Skeletal muscle cell (primary cell): Measurements from ENCODE around the gene SMIM5.

Experiments used
- DNase-seq: peaks from one replicate; pipeline ENCODE4 v3.0.0-alpha.2; 2010; ENCODE audit warnings: low read depth
- H3K4me3 ChIP-seq: 2 replicates; pipeline ENCODE4 v1.5.1; 2011; ENCODE audit warnings: low read depth, mild to moderate bottlenecking, control low read depth, low read length, moderate library complexity

The SMIM5 gene

GRCh38 chr17:75601057-75601987, 31.9 kb upstream of the SMIM5 start:
- no peak overlapping the region for H3K4me3 ChIP-seq
- no peak for DNase-seq

GRCh38 chr17:75602644-75603043, 30.6 kb upstream of the SMIM5 start:
- DNase-seq, result no peak
- H3K4me3 ChIP-seq, result no peak overlapping the region

GRCh38 chr17:75603123-75603522, 30.1 kb upstream of the SMIM5 start:
- DNase-seq, result no peak
- H3K4me3 ChIP-seq, result no peak overlapping the region

GRCh38 chr17:75604034-75604695, 29.1 kb upstream of the SMIM5 start:
- no peak overlapping the region for H3K4me3 ChIP-seq
- DNase-seq, result no peak

GRCh38 chr17:75605790-75606189, 27.4 kb upstream of the SMIM5 start:
- no peak overlapping the region for H3K4me3 ChIP-seq
- DNase-seq, result no peak

- no peak overlapping the region for H3K4me3 ChIP-seq
- DNase-seq, result no peak
These were observed 26.1 kb upstream of the SMIM5 start for GRCh38 chr17:75607086-75607485.

GRCh38 chr17:75610103-75610984, 22.9 kb upstream of the SMIM5 start:
- H3K4me3 ChIP-seq, result no peak overlapping the region
- no peak for DNase-seq

GRCh38 chr17:75611851-75612429, 21.3 kb upstream of the SMIM5 start:
- DNase-seq, result no peak

GRCh38 chr17:75612906-75613626, 20.2 kb upstream of the SMIM5 start:
- no peak overlapping the region for H3K4me3 ChIP-seq
- no peak for DNase-seq

More at GRCh38 chr17:75611851-75612429, 21.3 kb upstream of the SMIM5 start:
- no peak overlapping the region for H3K4me3 ChIP-seq

- no peak overlapping the region for H3K4me3 ChIP-seq
- DNase-seq, result no peak
These were observed 19.2 kb upstream of the SMIM5 start for GRCh38 chr17:75614006-75614405.

GRCh38 chr17:75614556-75615270, 18.5 kb upstream of the SMIM5 start:
- no peak for DNase-seq
- no peak overlapping the region for H3K4me3 ChIP-seq

- no peak for DNase-seq
- H3K4me3 ChIP-seq, result no peak overlapping the region
These were observed 17.9 kb upstream of the SMIM5 start for GRCh38 chr17:75615301-75615700.

GRCh38 chr17:75616521-75617122, 16.6 kb upstream of the SMIM5 start:
- DNase-seq, result no peak
- no peak overlapping the region for H3K4me3 ChIP-seq

- no peak for DNase-seq
- no peak overlapping the region for H3K4me3 ChIP-seq
These were observed 16.0 kb upstream of the SMIM5 start for GRCh38 chr17:75617218-75617617.

- H3K4me3 ChIP-seq, result no peak overlapping the region
- no peak for DNase-seq
These were observed 15.6 kb upstream of the SMIM5 start for GRCh38 chr17:75617675-75618074.

GRCh38 chr17:75619506-75620431, 13.5 kb upstream of the SMIM5 start:
- no peak overlapping the region for H3K4me3 ChIP-seq
- no peak for DNase-seq

- no peak overlapping the region for H3K4me3 ChIP-seq
- DNase-seq, result no peak
These were observed 11.7 kb upstream of the SMIM5 start for GRCh38 chr17:75621489-75621888.
